Muscle layer of duodenum (tissue), 2 donors: ENCODE measurements around the gene ZNF8.

Experiments
- H3K27ac ChIP-seq: one replicate; pipeline ENCODE4 v1.7.0; 2013; ENCODE audit warnings: mild to moderate bottlenecking, low read length
- H3K27me3 ChIP-seq: one replicate; pipeline ENCODE4 v1.7.0; 2013; ENCODE audit warnings: low read depth, mild to moderate bottlenecking, control low read depth, low read length
- H3K36me3 ChIP-seq, 2 donors: one replicate each; pipeline ENCODE4 v1.7.0; 2013; ENCODE audit warnings: low read length in 2 of 2, control low read depth in 1 of 2, mild to moderate bottlenecking in 1 of 2; ENCODE audit not compliant: insufficient read depth in 2 of 2, control insufficient read depth in 1 of 2
- H3K4me1 ChIP-seq, 2 donors: one replicate each; pipeline ENCODE4 v1.7.0; 2013; ENCODE audit warnings: low read length in 2 of 2, mild to moderate bottlenecking in 2 of 2, control low read depth in 1 of 2, moderate library complexity in 1 of 2; ENCODE audit not compliant: insufficient read depth in 2 of 2, control insufficient read depth in 1 of 2
- H3K4me3 ChIP-seq, 2 donors: one replicate each; pipeline ENCODE4 v1.7.0; 2013; ENCODE audit warnings: low read length in 2 of 2, low read depth in 1 of 2, mild to moderate bottlenecking in 1 of 2
- H3K9me3 ChIP-seq, 2 donors: one replicate each; pipeline ENCODE4 v1.7.0; 2013; ENCODE audit warnings: low read length in 2 of 2, control low read depth in 1 of 2, mild to moderate bottlenecking in 1 of 2; ENCODE audit not compliant: control insufficient read depth in 1 of 2
- donor health status: healthy.

The ZNF8 gene

GRCh38 chr19:58268344-58268743 is 10.4 kb upstream of the ZNF8 start:
- Histone ChIP-seq H3K27me3 (no peaks in the 10 kb centered on the region), H3K4me3 (no peak overlapping the region), H3K27ac (no peak overlapping the region), H3K36me3 (peaks cover 2 to 74% of the 10 kb centered on the region in 2 donors), H3K9me3 (peaks cover 10 to 86% of the 10 kb centered on the region in 2 donors), H3K4me1 (no peaks in the 10 kb centered on the region)

- H3K27me3 ChIP-seq = no peaks in the 10 kb centered on the region
- H3K36me3 ChIP-seq = peaks cover 0 to 57% of the 10 kb centered on the region in 2 donors
- peak overlapping the region in 1 of 2 donors; percentile 40 for H3K4me3 ChIP-seq
- H3K27ac ChIP-seq = no peak overlapping the region
- H3K4me1 ChIP-seq = peaks cover 2 to 11% of the 10 kb centered on the region in 2 donors
- peaks cover 4 to 63% of the 10 kb centered on the region in 2 donors for H3K9me3 ChIP-seq
Observed at GRCh38 chr19:58274771-58275201, 4.0 kb upstream of the ZNF8 start.

GRCh38 chr19:58275564-58275963 is 3.2 kb upstream of the ZNF8 start:
- Histone ChIP-seq H3K36me3 (peaks cover 0 to 50% of the 10 kb centered on the region in 2 donors), H3K27me3 (no peaks in the 10 kb centered on the region), H3K4me1 (peaks cover 9 to 16% of the 10 kb centered on the region in 2 donors), H3K27ac (no peak overlapping the region), H3K9me3 (peaks cover 2 to 56% of the 10 kb centered on the region in 2 donors), H3K4me3 (peak overlapping the region in 1 of 2 donors; percentile 40)

GRCh38 chr19:58277197-58277596 is 1.6 kb upstream of the ZNF8 start:
- Histone ChIP-seq H3K4me1 (peaks cover 9 to 16% of the 10 kb centered on the region in 2 donors), H3K9me3 (peaks cover 0 to 39% of the 10 kb centered on the region in 2 donors), H3K27ac (no peak overlapping the region), H3K27me3 (no peaks in the 10 kb centered on the region), H3K4me3 (peak overlapping the region in 1 of 2 donors; percentile 93), H3K36me3 (peaks cover 0 to 41% of the 10 kb centered on the region in 2 donors)

GRCh38 chr19:58277748-58278540 is 811 bp upstream of the ZNF8 start:
- Histone ChIP-seq H3K36me3 (peaks cover 0 to 36% of the 10 kb centered on the region in 2 donors), H3K4me3 (peak overlapping the region; percentile 65 to 93), H3K9me3 (peaks cover 0 to 35% of the 10 kb centered on the region in 2 donors), H3K4me1 (peaks cover 9 to 16% of the 10 kb centered on the region in 2 donors), H3K27me3 (no peaks in the 10 kb centered on the region), H3K27ac (peak overlapping the region; percentile 91)

GRCh38 chr19:58279042-58279924 is 528 bp downstream of the ZNF8 start:
- Histone ChIP-seq H3K4me3 (peak overlapping the region; percentile 65 to 93), H3K27ac (peak overlapping the region; percentile 91), H3K4me1 (peaks cover 9 to 16% of the 10 kb centered on the region in 2 donors), H3K9me3 (peaks cover 0 to 28% of the 10 kb centered on the region in 2 donors), H3K36me3 (peaks cover 0 to 27% of the 10 kb centered on the region in 2 donors), H3K27me3 (no peaks in the 10 kb centered on the region)

- peaks cover 9 to 16% of the 10 kb centered on the region in 2 donors for H3K4me1 ChIP-seq
- peak overlapping the region; percentile 65 to 93 for H3K4me3 ChIP-seq
- H3K36me3 ChIP-seq = peaks cover 0 to 23% of the 10 kb centered on the region in 2 donors
- H3K9me3 ChIP-seq = peaks cover 0 to 23% of the 10 kb centered on the region in 2 donors
- no peaks in the 10 kb centered on the region for H3K27me3 ChIP-seq
- H3K27ac ChIP-seq = peak overlapping the region; percentile 91
Observed at GRCh38 chr19:58279925-58280316, 1.2 kb downstream of the ZNF8 start.

- Histone ChIP-seq H3K27ac (no peak overlapping the region), H3K9me3 (peaks cover 0 to 14% of the 10 kb centered on the region in 2 donors), H3K27me3 (no peaks in the 10 kb centered on the region), H3K36me3 (peaks cover 28 to 50% of the 10 kb centered on the region in 2 donors), H3K4me1 (peaks cover 9 to 10% of the 10 kb centered on the region in 2 donors), H3K4me3 (no peak overlapping the region)
Observed at GRCh38 chr19:58284199-58284598, 5.4 kb downstream of the ZNF8 start.

- Histone ChIP-seq H3K36me3 (peaks cover 53 to 93% of the 10 kb centered on the region in 2 donors), H3K4me1 (no peaks in the 10 kb centered on the region), H3K9me3 (peaks cover 28 to 44% of the 10 kb centered on the region in 2 donors), H3K27ac (no peak overlapping the region), H3K27me3 (no peaks in the 10 kb centered on the region), H3K4me3 (peak overlapping the region in 1 of 2 donors; percentile 45)
Observed at GRCh38 chr19:58291943-58292342, 13.2 kb downstream of the ZNF8 start.

- Histone ChIP-seq H3K27ac (no peak overlapping the region), H3K27me3 (no peaks in the 10 kb centered on the region), H3K36me3 (peaks cover 41 to 87% of the 10 kb centered on the region in 2 donors), H3K4me3 (peak overlapping the region; percentile 15 to 30), H3K9me3 (peaks cover 28 to 38% of the 10 kb centered on the region in 2 donors), H3K4me1 (no peaks in the 10 kb centered on the region)
Observed at GRCh38 chr19:58294743-58295374, 16.1 kb downstream of the ZNF8 start.
